HG03108 (cell line): ENCODE results near the gene BRI3BP.

Experiments
- ATAC-seq: cut with Tn5 transposase; IDR thresholded peaks from one replicate; pipeline ENCODE4 v1.9.1; 2021; ENCODE audit warnings: moderate library complexity; ENCODE audit not compliant: unreplicated experiment

Gene BRI3BP, protein sequence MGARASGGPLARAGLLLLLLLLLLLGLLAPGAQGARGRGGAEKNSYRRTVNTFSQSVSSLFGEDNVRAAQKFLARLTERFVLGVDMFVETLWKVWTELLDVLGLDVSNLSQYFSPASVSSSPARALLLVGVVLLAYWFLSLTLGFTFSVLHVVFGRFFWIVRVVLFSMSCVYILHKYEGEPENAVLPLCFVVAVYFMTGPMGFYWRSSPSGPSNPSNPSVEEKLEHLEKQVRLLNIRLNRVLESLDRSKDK

GRCh38 chr12:124993626-124994436 lies at the start of gene BRI3BP:
Gene BRI3BP, plus strand, starts transcription at chr12:124993645. Its CDS starts 146 bp downstream, at chr12:124993791.
- ATAC-seq = peak; percentile 41

GRCh38 chr12:124946447-124946793 lies 47.0 kb upstream of the BRI3BP start:
- ATAC-seq = no peak

DNA sequence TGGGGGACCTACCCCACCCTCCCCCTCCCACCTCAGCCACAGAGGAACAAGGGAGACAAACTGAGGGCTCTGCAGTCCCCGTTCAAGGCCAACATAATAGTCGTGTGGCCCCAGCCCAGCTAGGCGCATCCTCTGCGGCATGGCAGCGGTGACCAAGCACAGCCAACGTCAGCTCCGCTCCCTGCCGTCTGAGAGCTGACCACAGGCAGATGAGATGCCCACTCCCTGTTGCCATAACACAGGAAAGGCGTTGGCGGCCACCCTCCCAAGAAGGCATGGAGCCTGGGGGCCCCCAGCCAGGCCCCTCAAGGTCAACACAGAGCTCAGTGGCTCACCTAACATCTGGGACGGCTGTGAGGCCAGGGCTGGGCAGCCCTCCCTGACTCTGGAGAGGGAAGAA lies 46.4 kb upstream of the BRI3BP start:
- ATAC-seq = no peak

DNA sequence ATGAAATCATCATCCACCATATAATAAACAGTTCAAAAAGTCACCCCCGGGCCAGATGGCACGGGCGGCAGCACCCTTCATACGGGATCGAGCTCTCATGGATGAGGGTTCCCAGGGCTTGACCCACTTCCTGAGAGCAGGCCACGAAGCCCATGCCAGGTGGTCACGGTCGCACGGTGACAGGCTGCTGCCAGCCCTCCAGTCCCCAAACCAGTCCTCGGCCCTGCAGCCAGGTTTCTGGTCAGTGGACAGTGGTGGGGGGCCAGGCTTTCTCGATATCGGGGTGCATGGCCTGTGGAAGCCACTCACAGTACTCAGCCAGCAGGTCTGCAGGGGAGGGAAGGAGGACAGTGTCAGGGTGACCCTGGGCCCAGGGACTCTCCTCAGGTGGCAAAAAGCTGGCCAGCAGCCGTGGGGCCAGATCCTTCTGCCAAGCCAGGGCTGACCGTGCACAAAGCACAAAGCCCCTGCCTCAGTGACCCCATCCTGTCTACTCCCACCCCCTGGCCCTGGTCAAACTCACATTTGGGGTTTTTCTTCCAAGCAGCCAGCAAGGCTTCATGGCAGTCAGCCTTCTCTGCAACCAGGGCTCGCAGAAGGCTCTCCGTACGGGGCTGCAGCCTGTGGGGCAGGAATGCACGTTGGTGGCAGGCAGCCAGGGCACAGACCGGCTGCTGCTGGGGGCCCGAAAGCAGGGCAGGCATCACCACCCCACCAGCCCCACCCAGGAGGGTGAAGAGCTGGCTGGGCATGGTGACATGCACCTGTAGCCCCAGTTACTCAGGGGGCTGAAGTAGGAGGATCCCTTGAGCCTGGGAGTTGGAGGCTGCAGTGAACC lies 45.7 kb upstream of the BRI3BP start:
- no peak for ATAC-seq

DNA sequence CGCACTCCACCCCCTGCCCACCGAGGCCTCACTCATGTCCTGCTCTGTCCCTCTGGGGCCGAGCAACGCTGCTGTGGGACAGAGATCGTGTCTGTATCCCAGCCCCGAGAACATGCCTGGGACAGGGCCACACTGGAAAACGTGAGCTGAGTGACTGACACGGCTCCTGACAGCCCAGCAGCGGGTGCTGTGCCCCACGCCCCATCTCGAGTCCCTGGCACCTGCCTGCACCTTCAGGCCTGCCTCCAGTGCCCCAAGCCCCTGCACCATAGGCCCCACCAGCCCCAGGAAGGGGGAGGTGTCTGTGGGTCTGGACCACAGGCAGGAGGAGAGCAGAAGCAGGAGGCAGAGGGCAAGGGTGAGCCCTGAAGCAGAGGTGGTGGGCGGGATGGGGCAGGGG lies 44.4 kb upstream of the BRI3BP start:
- ATAC-seq = no peak

DNA sequence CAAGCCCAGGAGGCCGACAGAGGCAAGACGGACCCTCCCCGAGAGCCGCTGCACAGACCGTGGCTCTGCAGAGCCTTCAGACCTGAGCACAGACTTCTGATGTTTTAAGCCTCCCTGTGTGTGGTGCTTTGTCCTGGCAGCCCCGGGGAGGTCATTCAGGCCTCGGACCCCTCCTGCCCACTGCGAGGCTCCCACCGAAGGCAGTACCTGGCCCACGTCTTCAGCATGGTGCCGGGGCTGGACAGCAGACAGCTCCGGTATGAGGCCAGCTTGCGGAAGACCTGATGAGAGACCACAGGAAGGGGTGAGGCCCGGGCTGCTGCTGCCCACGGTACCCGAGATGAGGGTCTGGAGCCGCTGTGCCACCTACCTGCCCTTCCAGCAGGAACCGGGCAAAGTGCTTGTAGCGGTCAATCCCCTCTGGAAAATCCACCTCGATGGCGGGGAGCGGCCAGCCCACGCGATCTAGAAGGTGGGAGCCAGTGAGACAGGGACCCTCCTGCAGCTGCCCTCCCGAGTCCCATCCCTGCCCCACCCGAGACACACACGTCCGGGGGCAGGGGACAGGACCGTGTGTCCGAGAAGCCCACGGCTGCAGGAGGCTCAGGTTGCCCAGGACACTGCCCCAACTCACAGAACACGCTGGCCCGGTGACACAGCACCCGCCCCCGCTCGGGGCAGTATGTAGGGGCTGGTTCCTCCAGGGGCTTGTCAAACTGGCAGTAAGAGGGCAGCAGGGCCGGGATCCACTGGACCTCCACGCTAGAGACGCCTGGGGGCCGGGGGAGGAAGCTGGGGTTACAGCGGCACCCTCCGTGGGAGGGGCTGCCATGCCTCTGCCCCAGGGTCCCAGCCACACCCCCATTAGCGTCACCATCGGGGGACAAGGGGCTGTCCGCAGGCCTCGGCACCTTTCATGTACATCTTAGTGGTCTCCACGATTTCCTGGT lies 43.4 kb upstream of the BRI3BP start:
- no peak for ATAC-seq

DNA sequence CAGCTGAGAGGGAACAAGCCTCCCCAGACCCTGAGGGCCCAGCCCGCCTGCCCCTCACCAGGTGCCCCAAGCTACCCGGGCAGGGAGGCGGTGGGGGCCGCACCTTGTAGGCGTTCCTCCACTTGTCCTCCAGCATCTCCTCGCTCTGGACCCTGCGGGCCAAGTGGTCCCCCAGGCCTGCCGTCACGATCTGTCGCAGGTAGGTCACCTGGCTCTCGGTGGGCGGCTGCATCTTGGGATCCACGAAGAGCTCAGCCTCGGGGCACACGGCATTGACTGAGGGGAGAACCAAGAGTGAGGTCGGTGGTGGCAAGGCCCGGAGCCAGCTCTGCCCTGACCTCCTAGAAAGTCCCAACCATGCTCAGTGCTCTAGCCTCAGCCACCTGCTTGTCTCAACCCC lies 41.1 kb upstream of the BRI3BP start:
- ATAC-seq = no peak

GRCh38 chr12:124952801-124953200 lies 40.6 kb upstream of the BRI3BP start:
- no peak for ATAC-seq

DNA sequence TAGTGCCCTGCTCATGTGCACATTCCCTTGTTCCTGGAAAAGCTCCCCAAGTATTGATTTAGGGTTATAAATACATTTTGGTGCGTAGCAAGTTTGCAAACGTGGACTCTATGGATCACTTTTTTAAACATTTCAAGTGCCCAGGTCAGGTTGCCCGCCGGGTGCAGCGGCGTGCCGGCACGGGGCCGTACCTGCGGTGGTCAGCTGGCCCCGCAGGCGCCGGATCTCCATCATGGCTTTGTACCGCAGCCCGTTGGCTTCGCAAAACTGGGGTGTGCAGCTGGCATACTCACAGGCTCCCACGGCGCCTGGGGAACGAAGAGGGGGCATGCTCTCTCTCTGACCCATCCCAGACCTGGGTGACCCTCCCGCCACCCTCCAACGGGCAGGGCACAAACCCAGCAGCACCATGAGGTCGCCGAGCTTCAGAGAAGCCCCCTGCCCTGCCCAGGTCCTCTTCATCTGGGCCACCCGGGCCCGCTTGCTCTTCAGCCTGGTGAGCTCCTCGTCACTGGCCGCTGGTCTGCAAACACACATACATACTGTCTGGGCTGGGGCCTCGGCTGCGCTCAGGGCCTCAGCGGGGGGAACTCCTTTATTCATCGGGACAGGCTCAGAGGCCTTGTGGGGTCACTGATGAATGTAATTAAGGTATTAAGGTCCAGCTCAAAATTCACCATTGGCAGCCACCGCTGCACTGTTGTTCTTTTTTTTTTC lies 39.6 kb upstream of the BRI3BP start:
- no peak for ATAC-seq

- no peak for ATAC-seq
Observed at GRCh38 chr12:124954771-124955170, 38.7 kb upstream of the BRI3BP start.

- ATAC-seq = no peak
Observed at GRCh38 chr12:124956571-124956970, 36.9 kb upstream of the BRI3BP start.

- no peak for ATAC-seq
Observed at GRCh38 chr12:124961055-124961454, 32.4 kb upstream of the BRI3BP start.

DNA sequence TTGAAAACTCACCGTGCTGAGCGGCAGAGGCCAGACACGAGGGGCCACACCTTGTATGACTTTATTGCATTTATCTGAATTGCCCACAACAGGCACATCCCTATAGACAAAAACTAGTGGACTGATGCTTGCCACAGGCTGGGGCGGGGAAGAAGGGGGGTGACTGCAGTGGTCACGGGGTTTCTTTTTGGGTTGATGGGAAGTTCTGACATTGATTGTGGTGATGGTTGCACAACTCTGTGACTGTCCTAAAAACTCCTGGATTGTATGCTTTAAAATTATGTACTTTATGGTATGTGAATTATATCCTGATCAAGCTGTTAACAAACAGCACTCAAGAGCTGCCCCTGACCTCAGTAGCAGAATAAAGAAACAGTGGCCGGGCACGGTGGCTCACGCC lies 30.2 kb upstream of the BRI3BP start:
- ATAC-seq = no peak

GRCh38 chr12:124964251-124964650 lies 29.2 kb upstream of the BRI3BP start:
- ATAC-seq = no peak

- no peak for ATAC-seq
Observed at GRCh38 chr12:124964836-124965462, 28.5 kb upstream of the BRI3BP start.

DNA sequence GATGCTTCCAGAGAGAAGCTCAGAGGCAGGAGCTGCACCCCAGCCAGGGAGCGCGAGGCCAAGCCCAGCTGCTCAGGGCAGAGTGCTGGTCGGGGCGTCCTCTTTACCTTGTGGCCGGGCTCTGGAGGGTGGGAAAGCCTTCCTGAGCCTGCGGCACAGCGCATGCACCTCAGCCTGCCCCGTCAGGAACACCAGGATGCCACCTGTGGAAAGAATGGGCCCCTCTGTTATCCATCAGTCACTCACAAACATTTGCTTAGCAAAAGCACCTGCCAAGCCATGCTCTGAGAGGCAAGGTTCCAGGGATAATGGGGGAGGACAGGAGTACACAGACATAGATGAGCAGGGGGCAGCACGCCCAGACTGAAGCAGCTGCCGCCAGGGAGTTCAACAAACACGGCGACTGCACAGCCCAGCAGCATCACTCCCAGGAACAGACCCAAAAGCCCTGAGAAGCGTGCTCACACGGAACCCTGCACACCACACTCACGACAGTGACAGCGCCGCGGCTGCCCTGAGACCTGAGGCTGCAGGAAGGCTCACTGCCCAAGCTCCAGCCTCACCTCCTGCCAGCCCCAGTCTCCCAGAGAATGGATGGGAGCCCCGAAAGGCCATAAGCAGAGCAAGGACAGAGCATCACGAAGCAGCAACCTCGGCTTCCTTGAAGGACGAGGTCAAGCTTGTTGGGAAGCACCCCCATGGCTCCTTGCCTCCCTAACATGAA lies 26.3 kb upstream of the BRI3BP start:
- ATAC-seq = no peak

- ATAC-seq = no peak
Observed at GRCh38 chr12:124968656-124969055, 24.8 kb upstream of the BRI3BP start.

DNA sequence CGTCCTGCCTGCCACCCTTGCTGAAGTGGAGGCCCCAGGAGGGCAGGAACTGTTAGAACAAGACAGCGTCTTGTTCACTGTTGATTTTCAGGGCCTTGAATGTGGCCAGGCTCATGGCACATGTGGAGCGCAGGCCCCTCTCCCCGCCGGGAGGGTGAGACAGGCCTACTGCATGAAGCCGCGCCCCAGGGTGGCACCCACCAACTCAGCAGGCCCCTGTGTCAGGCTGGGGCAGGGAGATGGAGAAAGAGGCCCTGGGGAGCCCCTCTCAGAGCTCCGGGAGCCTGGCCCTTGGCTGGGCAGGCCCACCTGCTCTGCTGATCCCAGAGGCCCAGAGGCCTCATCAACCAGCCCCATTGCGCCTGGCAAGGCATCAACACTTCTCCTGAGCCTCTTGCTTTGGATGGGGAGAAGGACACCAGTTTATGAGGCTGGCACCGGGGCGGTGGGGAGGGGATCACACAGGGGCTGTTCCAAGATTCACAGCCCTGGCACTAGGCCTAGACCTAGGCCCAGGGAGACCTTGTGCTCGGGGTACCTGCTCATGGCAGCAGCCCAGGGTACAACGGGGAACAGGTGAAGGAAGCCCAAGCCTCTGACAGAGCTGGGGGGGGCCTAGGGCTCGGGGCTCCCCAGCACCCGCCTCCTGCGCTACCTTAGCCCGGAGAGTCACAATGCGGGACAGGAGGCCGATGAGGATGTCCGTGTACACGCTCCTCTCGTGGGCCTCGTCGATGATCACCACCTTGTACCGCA lies 22.6 kb upstream of the BRI3BP start:
- no peak for ATAC-seq
